Stimulated activated naive B cell treated with anti-CD40 and anti-IgM and Interleukin-4, amounts not matched to agents 10 μg/mL and 1 μg/mL and 100 μg/mL, for 72 hours (primary cell): ENCODE results near the gene PTPRJ.

ENCODE experiments used
- ATAC-seq, 2 donors: fragments of 150-1000 bp; cut with Tn5 transposase; replicated peaks; 2 replicates each; pipeline ENCODE4 v1.10.0; 2021; ENCODE audit warnings: moderate library complexity in 1 of 2
- DNase-seq: peaks from one replicate; pipeline ENCODE4 v3.0.0; 2021
- H3K27ac Mint-ChIP-seq: one replicate; pipeline ENCODE4 v1.8.0; 2022; ENCODE audit warnings: mild to moderate bottlenecking, mixed read lengths
- H3K27me3 Mint-ChIP-seq, 2 donors: one replicate each; pipeline ENCODE4 v1.8.0; 2022; ENCODE audit warnings: mixed read lengths in 2 of 2
- H3K36me3 Mint-ChIP-seq, 2 donors: one replicate each; pipeline ENCODE4 v1.8.0; 2022; ENCODE audit warnings: mixed read lengths in 2 of 2, mild to moderate bottlenecking in 1 of 2
- H3K4me1 Mint-ChIP-seq, 2 donors: one replicate each; pipeline ENCODE4 v1.8.0; 2022; ENCODE audit warnings: mixed read lengths in 2 of 2, mild to moderate bottlenecking in 1 of 2
- H3K4me3 Mint-ChIP-seq, 2 donors: one replicate each; pipeline ENCODE4 v1.8.0; 2022; ENCODE audit warnings: mild to moderate bottlenecking in 2 of 2, mixed read lengths in 2 of 2, moderate library complexity in 1 of 2
- H3K9me3 Mint-ChIP-seq, 2 donors: one replicate each; pipeline ENCODE4 v1.8.0; 2022; ENCODE audit warnings: mixed read lengths in 2 of 2, mild to moderate bottlenecking in 1 of 2

The PTPRJ gene

DNA sequence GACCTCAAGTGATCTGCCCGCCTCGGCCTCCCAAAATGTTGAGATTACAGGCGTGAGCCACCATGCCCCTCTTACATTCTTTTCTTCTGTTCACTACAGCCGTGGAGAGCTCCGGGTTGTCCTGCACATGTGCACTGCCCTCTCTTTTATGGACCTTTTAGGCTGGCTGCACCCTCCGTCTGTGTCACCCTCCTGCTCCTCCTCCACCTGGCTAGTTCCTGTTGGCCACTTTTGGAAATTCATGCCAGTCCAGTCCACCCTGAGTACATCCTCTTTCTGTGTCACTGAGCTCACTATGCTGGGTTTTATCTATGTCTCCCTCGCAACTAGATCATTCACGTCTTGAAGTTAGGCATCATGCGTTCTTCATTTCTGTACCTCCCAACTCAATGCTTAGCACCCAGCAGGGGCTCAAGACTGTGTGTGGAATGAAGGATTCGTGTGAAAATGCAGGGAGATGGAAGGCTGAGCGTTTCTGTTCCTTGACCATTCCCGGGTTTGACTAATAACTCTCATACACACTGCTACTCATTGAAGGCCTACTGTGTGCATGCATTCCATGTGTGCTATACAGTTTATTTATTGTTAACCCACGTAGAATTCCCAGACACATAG lies 60.6 kb downstream of the PTPRJ start:
- ATAC-seq (no peak), DNase-seq (no peak)
- Mint-ChIP-seq H3K27me3 (no peaks in the 10 kb centered on the region), H3K9me3 (no peaks in the 10 kb centered on the region), H3K4me3 (no peak overlapping the region), H3K4me1 (peaks cover 48 to 78% of the 10 kb centered on the region in 2 donors), H3K36me3 (peaks cover 3 to 6% of the 10 kb centered on the region in 2 donors), H3K27ac (no peak overlapping the region)

DNA sequence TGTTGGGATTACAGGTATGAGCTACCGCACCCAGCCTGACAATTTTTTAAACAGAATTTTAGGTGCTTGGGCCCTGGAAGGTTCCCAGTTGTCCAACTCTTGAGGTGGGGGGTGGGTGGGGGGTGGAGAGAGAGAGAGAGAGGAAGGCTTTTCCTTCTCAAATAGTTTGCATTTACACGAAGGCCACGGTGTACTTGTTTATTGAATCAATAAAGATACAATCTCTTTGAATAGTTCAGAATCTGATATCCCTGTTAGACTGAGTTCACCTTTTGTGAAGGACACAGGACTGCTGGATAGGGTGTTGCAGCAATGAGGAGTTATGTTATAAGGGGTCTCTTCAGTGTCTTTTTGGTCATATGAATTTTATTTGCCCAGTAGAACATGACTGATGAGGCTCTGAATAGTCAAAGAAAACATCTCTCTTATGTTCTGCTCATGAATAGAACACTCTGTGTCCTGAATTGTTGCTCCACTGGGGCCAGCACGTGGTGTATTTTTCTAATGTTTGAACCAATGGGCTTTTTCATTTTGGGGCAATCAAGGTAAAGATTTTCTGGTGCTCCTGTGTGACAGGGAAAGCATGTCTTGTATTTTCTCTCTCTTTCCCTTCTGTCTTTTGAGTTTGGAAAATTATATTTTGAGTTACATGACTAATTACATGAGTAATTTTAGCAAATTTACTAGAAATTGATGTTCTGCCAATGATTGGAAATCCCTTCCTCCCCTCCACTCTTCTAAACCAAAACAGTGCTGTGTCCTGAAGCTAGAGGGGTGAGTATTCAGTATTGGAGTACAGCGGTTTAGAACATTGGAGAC lies 61.7 kb downstream of the PTPRJ start:
- DNase-seq (no peak), ATAC-seq (no peak)
- Mint-ChIP-seq H3K4me1 (peaks cover 43 to 75% of the 10 kb centered on the region in 2 donors), H3K27ac (no peak overlapping the region), H3K36me3 (peaks cover 3 to 6% of the 10 kb centered on the region in 2 donors), H3K27me3 (no peaks in the 10 kb centered on the region), H3K9me3 (no peaks in the 10 kb centered on the region), H3K4me3 (no peak overlapping the region)

- Mint-ChIP-seq H3K9me3 (no peaks in the 10 kb centered on the region), H3K27me3 (no peaks in the 10 kb centered on the region), H3K4me3 (peak overlapping the region; percentile 63 to 78), H3K4me1 (peaks cover 45 to 80% of the 10 kb centered on the region in 2 donors), H3K36me3 (peaks cover 0 to 6% of the 10 kb centered on the region in 2 donors), H3K27ac (peak overlapping the region; percentile 44)
- ATAC-seq (peak; percentile 83 to 84), DNase-seq (no peak)
Observed at GRCh38 chr11:48043111-48043990, 63.0 kb downstream of the PTPRJ start.

DNA sequence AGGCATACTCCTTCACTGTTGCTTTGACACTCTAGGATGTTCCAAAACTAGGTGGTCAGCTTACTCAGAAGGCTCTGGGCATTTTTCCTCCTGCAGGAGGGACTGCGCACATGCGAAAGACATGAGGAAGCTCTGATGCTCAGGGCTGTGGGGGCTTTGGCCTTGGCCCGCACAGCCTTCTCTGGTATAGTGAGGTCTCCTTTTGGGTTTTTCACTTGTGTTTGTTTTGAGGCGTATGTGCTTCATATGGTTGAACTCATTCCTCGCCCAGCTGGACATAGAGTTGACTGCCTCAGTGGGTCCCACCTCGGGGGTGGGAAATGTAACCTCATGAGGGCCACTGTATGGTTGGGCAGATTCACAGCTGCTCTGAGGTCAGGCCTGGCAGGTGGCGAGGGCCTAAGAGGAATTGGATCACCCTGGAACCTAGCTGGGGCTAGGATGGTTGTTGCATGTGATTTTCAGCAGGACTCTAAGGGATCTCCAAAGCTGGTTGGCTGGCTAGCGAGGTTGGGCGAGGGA lies 63.7 kb downstream of the PTPRJ start:
- Mint-ChIP-seq H3K36me3 (peaks cover 0 to 6% of the 10 kb centered on the region in 2 donors), H3K4me1 (peaks cover 48 to 84% of the 10 kb centered on the region in 2 donors), H3K9me3 (no peaks in the 10 kb centered on the region), H3K27me3 (no peaks in the 10 kb centered on the region), H3K4me3 (peak overlapping the region; percentile 63 to 78), H3K27ac (peak overlapping the region; percentile 44)
- DNase-seq = no peak
- peak; percentile 48 to 53 for ATAC-seq

DNA sequence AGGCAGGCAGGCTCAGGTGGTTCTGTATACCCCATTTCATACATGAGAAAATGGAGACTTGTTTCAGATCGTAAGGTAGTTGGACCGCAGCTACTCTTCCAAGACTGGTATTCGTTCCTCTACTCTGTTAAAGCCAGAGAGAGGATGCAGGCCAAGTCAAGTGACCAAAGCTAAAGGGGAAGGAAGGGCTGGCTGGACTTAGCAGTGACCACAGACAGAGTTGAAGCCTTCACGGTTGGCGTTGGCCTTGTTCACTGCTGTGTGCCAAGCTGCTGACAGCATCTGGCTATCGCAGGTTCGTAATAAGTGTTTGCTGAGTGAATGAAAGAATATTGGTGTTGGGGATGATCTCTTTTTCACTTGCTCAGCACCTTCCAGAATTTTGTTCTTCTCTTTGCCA lies 64.2 kb downstream of the PTPRJ start:
- Mint-ChIP-seq H3K36me3 (peaks cover 0 to 6% of the 10 kb centered on the region in 2 donors), H3K27me3 (no peaks in the 10 kb centered on the region), H3K27ac (peak overlapping the region; percentile 44), H3K4me3 (peak overlapping the region; percentile 63 to 78), H3K4me1 (peaks cover 50 to 83% of the 10 kb centered on the region in 2 donors), H3K9me3 (no peaks in the 10 kb centered on the region)
- no peak for DNase-seq
- ATAC-seq = no peak

GRCh38 chr11:48045536-48045935 lies 65.2 kb downstream of the PTPRJ start:
- Mint-ChIP-seq H3K4me3 (no peak overlapping the region), H3K4me1 (peaks cover 52 to 83% of the 10 kb centered on the region in 2 donors), H3K36me3 (peaks cover 0 to 6% of the 10 kb centered on the region in 2 donors), H3K9me3 (no peaks in the 10 kb centered on the region), H3K27me3 (no peaks in the 10 kb centered on the region), H3K27ac (no peak overlapping the region)
- ATAC-seq (no peak), DNase-seq (no peak)

- no peaks in the 10 kb centered on the region for H3K27me3 Mint-ChIP-seq
- peaks cover 0 to 1% of the 10 kb centered on the region in 2 donors for H3K36me3 Mint-ChIP-seq
- H3K4me1 Mint-ChIP-seq = peaks cover 56 to 87% of the 10 kb centered on the region in 2 donors
- H3K27ac Mint-ChIP-seq = peak overlapping the region; percentile 59
- no peaks in the 10 kb centered on the region for H3K9me3 Mint-ChIP-seq
- DNase-seq = no peak
- peak in 1 of 2 donors; percentile 12 for ATAC-seq
- no peak overlapping the region for H3K4me3 Mint-ChIP-seq
Observed at GRCh38 chr11:48047616-48048015, 67.3 kb downstream of the PTPRJ start.

GRCh38 chr11:48049036-48049435 lies 68.7 kb downstream of the PTPRJ start:
- Mint-ChIP-seq H3K4me1 (peaks cover 44 to 77% of the 10 kb centered on the region in 2 donors), H3K4me3 (no peak overlapping the region), H3K27ac (peak overlapping the region; percentile 9), H3K27me3 (no peaks in the 10 kb centered on the region), H3K36me3 (peaks cover 0 to 1% of the 10 kb centered on the region in 2 donors), H3K9me3 (no peaks in the 10 kb centered on the region)
- no peak for ATAC-seq
- no peak for DNase-seq

DNA sequence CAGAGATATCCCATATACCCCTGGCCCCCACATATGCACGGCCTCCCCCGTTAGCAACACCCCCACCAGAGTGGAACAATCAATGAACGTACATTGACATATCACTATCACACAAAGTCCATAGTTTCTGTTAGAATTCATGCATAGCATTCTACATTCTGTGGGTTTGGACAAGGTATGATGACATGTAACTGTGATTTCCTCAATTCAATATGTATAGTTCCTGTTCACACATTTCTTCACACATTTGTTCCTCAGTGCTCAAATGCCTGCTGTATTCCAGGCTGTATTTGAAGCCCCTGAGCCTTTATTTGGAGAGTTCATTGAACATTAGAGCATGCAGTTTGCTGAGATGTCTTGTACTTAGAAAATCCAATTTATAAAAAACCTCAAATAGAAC lies 69.9 kb downstream of the PTPRJ start:
- Mint-ChIP-seq H3K9me3 (no peaks in the 10 kb centered on the region), H3K4me3 (no peak overlapping the region), H3K4me1 (peaks cover 37 to 77% of the 10 kb centered on the region in 2 donors), H3K27me3 (no peaks in the 10 kb centered on the region), H3K27ac (no peak overlapping the region), H3K36me3 (peaks cover 0 to 1% of the 10 kb centered on the region in 2 donors)
- DNase-seq = no peak
- ATAC-seq = peak in 1 of 2 donors; percentile 43

DNA sequence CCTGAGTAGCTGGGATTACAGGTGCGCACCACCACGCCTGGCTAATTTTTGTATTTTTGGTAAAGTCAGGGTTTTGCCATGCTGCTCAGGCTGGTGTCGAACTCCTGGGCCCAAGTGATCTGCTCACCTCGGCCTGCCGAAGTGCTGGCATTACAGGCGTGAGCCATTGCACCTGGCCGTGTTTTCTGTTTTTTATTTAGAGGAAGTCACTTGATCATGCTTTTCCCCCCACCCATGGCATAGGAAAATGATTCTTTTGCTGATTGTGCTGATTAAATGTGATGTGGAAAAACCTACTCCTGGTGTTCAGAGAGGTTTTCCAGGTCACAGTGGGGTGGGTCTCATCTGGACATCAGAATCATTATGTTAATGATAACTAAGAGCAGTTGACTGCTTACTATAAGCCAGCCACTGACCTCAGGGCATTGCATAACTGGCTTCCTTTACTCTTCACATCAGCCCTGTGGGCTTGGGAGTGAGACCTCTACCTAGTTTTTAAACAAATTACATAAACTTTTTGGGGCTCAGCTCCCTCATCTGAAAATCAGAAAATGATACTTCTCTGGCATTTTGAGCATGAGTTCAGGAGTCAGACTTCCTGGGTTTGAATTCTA lies 71.0 kb downstream of the PTPRJ start:
- peaks cover 43 to 80% of the 10 kb centered on the region in 2 donors for H3K4me1 Mint-ChIP-seq
- no peak for ATAC-seq
- no peaks in the 10 kb centered on the region for H3K9me3 Mint-ChIP-seq
- no peaks in the 10 kb centered on the region for H3K27me3 Mint-ChIP-seq
- DNase-seq = no peak
- peak overlapping the region; percentile 31 for H3K27ac Mint-ChIP-seq
- peaks cover 0 to 1% of the 10 kb centered on the region in 2 donors for H3K36me3 Mint-ChIP-seq
- H3K4me3 Mint-ChIP-seq = peak overlapping the region in 1 of 2 donors; percentile 30

DNA sequence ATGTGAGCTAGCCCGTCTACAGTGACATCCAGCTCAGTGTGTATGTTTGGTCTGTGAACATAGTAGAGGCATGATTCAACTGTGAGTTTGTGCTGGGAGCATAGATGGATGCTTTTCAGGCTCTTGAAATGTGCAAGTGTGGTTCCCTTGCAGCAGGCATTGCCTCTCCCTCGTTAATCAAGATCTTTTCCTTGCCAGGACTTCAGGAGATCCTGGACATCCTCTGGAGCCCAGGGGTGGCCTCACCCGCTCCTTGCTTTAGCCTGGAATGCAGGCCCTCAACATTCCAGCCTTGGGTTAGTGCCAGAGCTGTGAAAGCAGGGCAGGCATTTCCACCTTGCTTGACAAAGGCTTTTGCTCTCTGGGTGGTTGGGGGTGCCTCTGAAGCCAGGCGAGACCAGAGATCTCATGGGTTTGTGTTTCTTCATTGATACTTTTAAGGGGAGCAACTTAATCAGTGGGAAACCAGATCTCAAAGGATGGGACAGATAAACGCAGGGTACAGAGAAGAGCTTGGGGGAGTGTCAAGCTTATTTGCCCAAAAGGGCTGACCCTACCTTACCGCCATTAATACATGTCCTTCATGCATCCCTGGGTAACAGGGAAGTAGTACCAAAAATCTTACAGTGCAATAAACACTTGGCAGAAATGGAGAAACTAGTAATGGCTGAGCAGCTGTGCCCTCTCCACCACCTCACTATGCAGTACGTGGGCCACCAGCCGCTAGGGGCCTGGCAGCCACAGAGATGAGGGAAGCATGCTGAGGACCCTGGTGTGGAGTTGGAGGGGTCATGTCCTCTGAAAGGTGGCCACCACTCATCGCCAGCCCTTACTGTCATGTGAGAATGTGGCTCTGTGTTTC lies 72.1 kb downstream of the PTPRJ start:
- H3K9me3 Mint-ChIP-seq = no peaks in the 10 kb centered on the region
- peak overlapping the region; percentile 69 for H3K27ac Mint-ChIP-seq
- DNase-seq = no peak
- peaks cover 0 to 3% of the 10 kb centered on the region in 2 donors for H3K36me3 Mint-ChIP-seq
- H3K27me3 Mint-ChIP-seq = no peaks in the 10 kb centered on the region
- no peak overlapping the region for H3K4me3 Mint-ChIP-seq
- ATAC-seq = peak; percentile 12 to 23
- H3K4me1 Mint-ChIP-seq = peaks cover 48 to 84% of the 10 kb centered on the region in 2 donors

- Mint-ChIP-seq H3K4me1 (peaks cover 44 to 78% of the 10 kb centered on the region in 2 donors), H3K4me3 (no peak overlapping the region), H3K36me3 (peaks cover 4 to 7% of the 10 kb centered on the region in 2 donors), H3K9me3 (no peaks in the 10 kb centered on the region), H3K27me3 (no peaks in the 10 kb centered on the region), H3K27ac (no peak overlapping the region)
- ATAC-seq (no peak), DNase-seq (no peak)
Observed at GRCh38 chr11:48054994-48055291, 74.6 kb downstream of the PTPRJ start.
